Transverse colon (tissue), 4 donors: ENCODE measurements around the gene TCN2. TPM values are rescaled to one million over a fixed set of nuclear protein-coding genes. Genes with fewer than 3 reads are reported as not detected.

Source experiments
- DNase-seq: peaks from one replicate; pipeline ENCODE4 v3.0.0-alpha.2; 2019
- H3K27ac ChIP-seq, 4 donors: fragments of 200-600 bp; sonication (generic); 2 replicates each; pipeline ENCODE4 v1.5.1; 2016 to 2018; ENCODE audit warnings: inconsistent platforms in 4 of 4
- H3K27me3 ChIP-seq: fragments of 200-600 bp; sonication (generic); 2 replicates; pipeline ENCODE4 v1.5.1; 2017; ENCODE audit warnings: inconsistent platforms
- H3K36me3 ChIP-seq, 4 donors: fragments of 200-600 bp; sonication (generic); 2 replicates each; pipeline ENCODE4 v1.5.1; 2017 to 2019; ENCODE audit warnings: inconsistent platforms in 4 of 4
- H3K4me1 ChIP-seq, 4 donors: fragments of 200-600 bp; sonication (generic); 2 replicates each; pipeline ENCODE4 v1.5.1; 2017 to 2020; ENCODE audit warnings: inconsistent platforms in 4 of 4
- H3K4me3 ChIP-seq, 4 donors: fragments of 200-600 bp; sonication (generic); 1 replicate in 1 of 4; 2 replicates in 3 of 4; pipeline versions ENCODE4 v1.5.1 to v1.6.1; 2017 to 2019; ENCODE audit warnings: inconsistent platforms in 4 of 4
- H3K9me3 ChIP-seq, 2 donors: fragments of 200-600 bp; sonication (generic); 2 replicates each; pipeline ENCODE4 v1.5.1; 2017 to 2019; ENCODE audit warnings: inconsistent platforms in 2 of 2
- EP300 ChIP-seq: sonication (generic); formaldehyde crosslinking; IDR thresholded peaks from one replicate; pipeline ENCODE4 v1.6.1; 2017; ENCODE audit warnings: antibody characterized with exemption, low read depth
- POLR2A ChIP-seq: fragments of 450-650 bp; IDR thresholded peaks from one replicate; pipeline ENCODE4 v1.6.1; 2016; ENCODE audit warnings: antibody characterized with exemption, mild to moderate bottlenecking, moderate library complexity
- POLR2AphosphoS5 ChIP-seq, 3 donors: sonication (generic); formaldehyde crosslinking; IDR thresholded peaks; one replicate each; pipeline ENCODE4 v1.6.1; 2016; ENCODE audit warnings: antibody characterized with exemption in 3 of 3
- WGBS, 2 donors: methylation state at CpG; one replicate each; pipeline ENCODE4 v1.1.5; 2018; ENCODE audit warnings: low coverage in 1 of 2; 5-methylcytosine and 5-hydroxymethylcytosine counted together
- in situ Hi-C, 4 donors: fragments of 200-750 bp; cut with MboI; loops; one replicate each; pipeline versions ENCODE4 v1.15.0 to v1.15.1; 2017; ENCODE audit warnings: low sequenced_read_pairs in 3 of 4, low pct_ligation_motif_present in 1 of 4, low pct_unique_long_range_greater_than_20kb in 1 of 4
- intact Hi-C: fragments of 100-400 bp; cut with DNase I; formaldehyde crosslinking; loops from one replicate; pipeline ENCODE4 v1.15.1; 2023; ENCODE audit warnings: low total_unique reads
- total RNA-seq, 4 donors: library from RNA; depleted of rRNA; stranded (reverse); fragments of >200 nt; gene quantifications; one replicate each; pipeline ENCODE4 v1.1.0, GENCODE V29; 2016
- TF ChIP-seq, protein P1 (sequence below), 5 experiments: fragments of 200-600 bp in 3 of 5; fragments of 450-650 bp in 2 of 5; sonication (generic) in 3 of 5; IDR thresholded peaks; 1 replicate in 2 of 5; 2 replicates in 3 of 5; pipeline ENCODE4 v1.5.1; 2016 to 2017; ENCODE audit warnings: antibody characterized with exemption in 5 of 5, inconsistent platforms in 3 of 5, mild to moderate bottlenecking in 2 of 5, moderate library complexity in 1 of 5

Gene TCN2
- total RNA-seq, 4 donors from 2014 or later: 16.5 to 63.8 (median 28.4) TPM

DNA sequence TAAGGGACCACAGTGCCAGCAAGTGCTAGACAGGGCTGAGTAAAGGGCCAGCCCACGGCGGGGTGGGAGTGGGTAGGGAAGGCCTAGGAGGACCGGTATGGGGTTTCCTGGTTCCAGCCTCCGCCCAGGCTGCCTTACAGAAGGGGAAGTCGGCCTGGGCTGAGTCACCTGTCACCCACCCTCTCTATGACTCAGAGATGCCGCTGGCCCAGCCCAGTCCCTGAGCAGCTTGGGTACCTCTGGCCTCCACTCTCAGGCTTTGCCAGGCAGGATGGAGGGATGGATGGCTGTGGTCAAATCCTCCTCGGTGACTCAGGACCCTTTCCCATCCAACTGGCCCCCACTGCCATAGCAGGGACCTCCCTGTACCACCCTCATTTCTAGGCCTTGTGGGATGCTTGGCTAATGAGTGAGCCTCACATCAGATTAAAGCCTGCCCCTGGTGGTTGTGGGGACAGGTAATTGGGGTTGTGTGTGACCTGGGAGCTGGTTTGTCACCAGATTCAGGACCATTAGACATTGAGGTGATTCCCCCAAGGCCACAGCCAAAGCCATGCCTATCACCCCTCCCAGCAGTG lies 42.5 kb downstream of the TCN2 start:
- in situ Hi-C loops (loop anchor here in 1 of 4 donors (25.0 kb wide), 1 partner anchor 263 kb away; no protein-coding TSS in a partner anchor), intact Hi-C loops (no loop called here)
- H3K4me1 ChIP-seq: peaks cover 0 to 13% (median 4%) of the 10 kb centered on the region in 4 donors
- TF ChIP-seq EP300 (peak; percentile 10), POLR2AphosphoS5 (IDR thresholded peaks at IDR 0.05) (peak in 1 of 3 donors; percentile 15), POLR2A (no peak)
- TF ChIP-seq, protein P1, sequence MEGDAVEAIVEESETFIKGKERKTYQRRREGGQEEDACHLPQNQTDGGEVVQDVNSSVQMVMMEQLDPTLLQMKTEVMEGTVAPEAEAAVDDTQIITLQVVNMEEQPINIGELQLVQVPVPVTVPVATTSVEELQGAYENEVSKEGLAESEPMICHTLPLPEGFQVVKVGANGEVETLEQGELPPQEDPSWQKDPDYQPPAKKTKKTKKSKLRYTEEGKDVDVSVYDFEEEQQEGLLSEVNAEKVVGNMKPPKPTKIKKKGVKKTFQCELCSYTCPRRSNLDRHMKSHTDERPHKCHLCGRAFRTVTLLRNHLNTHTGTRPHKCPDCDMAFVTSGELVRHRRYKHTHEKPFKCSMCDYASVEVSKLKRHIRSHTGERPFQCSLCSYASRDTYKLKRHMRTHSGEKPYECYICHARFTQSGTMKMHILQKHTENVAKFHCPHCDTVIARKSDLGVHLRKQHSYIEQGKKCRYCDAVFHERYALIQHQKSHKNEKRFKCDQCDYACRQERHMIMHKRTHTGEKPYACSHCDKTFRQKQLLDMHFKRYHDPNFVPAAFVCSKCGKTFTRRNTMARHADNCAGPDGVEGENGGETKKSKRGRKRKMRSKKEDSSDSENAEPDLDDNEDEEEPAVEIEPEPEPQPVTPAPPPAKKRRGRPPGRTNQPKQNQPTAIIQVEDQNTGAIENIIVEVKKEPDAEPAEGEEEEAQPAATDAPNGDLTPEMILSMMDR (IDR thresholded peaks at IDR 0.05): no peak
- H3K27ac ChIP-seq: peak overlapping the region in 1 of 4 donors; percentile 43
- H3K36me3 ChIP-seq: no peaks in the 10 kb centered on the region
- no peaks in the 10 kb centered on the region for H3K9me3 ChIP-seq
- H3K27me3 ChIP-seq: no peaks in the 10 kb centered on the region
- H3K4me3 ChIP-seq: no peak overlapping the region
- WGBS, 2 donors: 23% methylated on average over 7 of the region's 7 CpGs; no CpG with 5 or more reads in 1 of the 2 donors
- peak; percentile 79 for DNase-seq

DNA sequence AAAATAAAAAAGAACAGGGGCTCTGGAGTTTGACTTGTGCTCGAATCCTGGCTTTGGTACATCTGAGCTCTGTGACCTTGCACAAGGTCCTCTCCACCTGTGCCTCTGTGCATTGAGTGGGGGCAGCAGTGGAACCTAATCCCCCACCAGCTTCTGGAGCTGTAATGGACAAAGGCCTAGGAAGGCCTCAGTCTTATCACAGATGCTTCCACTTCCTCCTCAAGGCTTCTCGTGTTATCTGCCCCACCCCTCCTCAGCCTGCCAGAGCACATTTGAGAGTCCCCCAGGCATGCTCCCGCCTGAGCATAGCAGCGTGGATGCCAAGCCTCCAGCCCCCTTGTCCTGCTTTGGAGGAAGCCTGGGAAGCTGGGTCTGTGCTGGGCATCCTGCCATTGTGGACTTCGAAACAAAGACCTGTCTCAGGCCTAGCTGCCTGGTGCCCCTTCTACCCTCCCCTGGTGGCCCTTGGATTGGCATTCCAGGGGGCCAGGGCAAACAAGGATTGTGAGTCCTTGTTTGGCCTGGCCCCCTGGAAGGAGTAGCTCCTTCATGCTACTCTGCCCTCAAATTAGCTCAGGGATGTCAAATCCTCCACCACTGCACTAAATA lies 43.6 kb downstream of the TCN2 start:
- peaks cover 0 to 13% (median 4%) of the 10 kb centered on the region in 4 donors for H3K4me1 ChIP-seq
- no peaks in the 10 kb centered on the region for H3K9me3 ChIP-seq
- no peaks in the 10 kb centered on the region for H3K27me3 ChIP-seq
- H3K4me3 ChIP-seq: no peak overlapping the region
- DNase-seq: no peak
- WGBS, 2 donors: 0 to 75% methylated on average over 1 to 5 of the region's 5 CpGs
- no peaks in the 10 kb centered on the region for H3K36me3 ChIP-seq
- TF ChIP-seq EP300 (no peak), POLR2AphosphoS5 (IDR thresholded peaks at IDR 0.05) (no peak), POLR2A (no peak)
- TF ChIP-seq, protein P1 (IDR thresholded peaks at IDR 0.05): no peak
- in situ Hi-C loops: no loop called here
- no peak overlapping the region for H3K27ac ChIP-seq
- intact Hi-C loops: no loop called here

- WGBS, 2 donors: 80% methylated on average over 2 of the region's 2 CpGs; no CpG with 5 or more reads in 1 of the 2 donors
- Histone ChIP-seq H3K27me3 (no peaks in the 10 kb centered on the region), H3K36me3 (no peaks in the 10 kb centered on the region), H3K4me1 (peaks cover 0 to 7% (median 0%) of the 10 kb centered on the region in 4 donors), H3K4me3 (no peak overlapping the region), H3K9me3 (no peaks in the 10 kb centered on the region), H3K27ac (no peak overlapping the region)
- intact Hi-C loops: no loop called here
- DNase-seq: no peak
- in situ Hi-C loops: no loop called here
- TF ChIP-seq POLR2AphosphoS5 (IDR thresholded peaks at IDR 0.05) (no peak), EP300 (no peak), POLR2A (no peak)
- TF ChIP-seq, protein P1 (IDR thresholded peaks at IDR 0.05): no peak
Observed at GRCh38 chr22:30652852-30653251, 45.9 kb downstream of the TCN2 start.

DNA sequence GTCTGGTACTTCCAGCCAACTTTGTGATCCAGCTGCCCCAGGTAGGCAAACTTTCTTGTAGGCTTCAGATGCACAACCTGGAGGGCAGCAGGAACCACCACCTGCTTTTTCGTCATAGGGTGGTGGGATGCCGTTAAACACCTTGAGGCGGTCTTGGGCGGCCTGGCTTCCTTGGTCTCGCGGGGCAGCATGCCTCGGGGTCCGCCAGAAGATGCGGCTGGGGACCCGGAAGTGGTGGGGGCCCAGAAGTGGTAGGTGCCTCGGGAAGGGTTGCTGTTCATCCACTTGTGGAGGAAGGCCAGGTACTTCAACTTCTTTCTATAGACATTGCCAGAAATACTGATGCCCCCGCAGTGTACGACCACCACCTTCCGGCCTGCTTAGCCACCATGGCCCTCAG lies 47.4 kb downstream of the TCN2 start:
- no peaks in the 10 kb centered on the region for H3K27me3 ChIP-seq
- TF ChIP-seq EP300 (no peak), POLR2AphosphoS5 (IDR thresholded peaks at IDR 0.05) (no peak), POLR2A (no peak)
- TF ChIP-seq, protein P1 (IDR thresholded peaks at IDR 0.05): no peak
- H3K36me3 ChIP-seq: no peaks in the 10 kb centered on the region
- H3K4me1 ChIP-seq: peaks cover 0 to under 1% (median 0%) of the 10 kb centered on the region in 4 donors
- in situ Hi-C loops (no loop called here), intact Hi-C loops (no loop called here)
- no peak overlapping the region for H3K27ac ChIP-seq
- WGBS, 2 donors: 93% methylated on average over 14 of the region's 14 CpGs; no CpG with 5 or more reads in 1 of the 2 donors
- no peak overlapping the region for H3K4me3 ChIP-seq
- H3K9me3 ChIP-seq: no peaks in the 10 kb centered on the region
- DNase-seq: no peak
